Choroid plexus epithelial cell (primary cell): ENCODE measurements around the gene ECE2.

Source experiments
- DNase-seq: peaks from one replicate; pipeline ENCODE4 v3.0.0-alpha.2; 2010; ENCODE audit warnings: low read depth
- H3K4me3 ChIP-seq: 2 replicates; pipeline ENCODE4 v1.5.1; 2011; ENCODE audit warnings: low read depth, mild to moderate bottlenecking, control low read depth, low read length, moderate library complexity
- CTCF ChIP-seq: conservative IDR thresholded peaks from 2 replicates; pipeline ENCODE4 v1.5.1; 2011; ENCODE audit warnings: low read depth, mild to moderate bottlenecking, control low read depth, inconsistent platforms, low read length, moderate library complexity

The ECE2 gene

DNA sequence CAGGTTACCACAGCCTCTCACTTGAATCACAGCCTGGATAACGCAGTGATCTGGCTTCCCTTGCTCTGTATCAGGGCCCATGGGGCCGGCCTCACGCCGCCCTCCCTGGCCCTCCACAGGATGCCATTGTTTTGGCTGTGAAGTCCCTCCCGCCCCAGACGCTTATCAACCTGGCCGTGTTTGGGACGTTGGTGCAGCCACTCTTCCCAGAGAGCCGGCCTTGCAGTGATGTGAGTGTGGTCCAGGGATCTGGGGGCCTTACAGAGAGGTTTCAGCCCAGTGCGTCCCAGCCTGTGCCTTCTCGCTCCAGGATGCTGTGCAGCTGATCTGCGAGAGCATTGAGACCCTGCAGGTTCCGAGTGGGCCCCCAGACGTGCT lies 39.8 kb upstream of the ECE2 start:
- no peak for DNase-seq
- no peak overlapping the region for H3K4me3 ChIP-seq
- TF ChIP-seq CTCF = no peak

DNA sequence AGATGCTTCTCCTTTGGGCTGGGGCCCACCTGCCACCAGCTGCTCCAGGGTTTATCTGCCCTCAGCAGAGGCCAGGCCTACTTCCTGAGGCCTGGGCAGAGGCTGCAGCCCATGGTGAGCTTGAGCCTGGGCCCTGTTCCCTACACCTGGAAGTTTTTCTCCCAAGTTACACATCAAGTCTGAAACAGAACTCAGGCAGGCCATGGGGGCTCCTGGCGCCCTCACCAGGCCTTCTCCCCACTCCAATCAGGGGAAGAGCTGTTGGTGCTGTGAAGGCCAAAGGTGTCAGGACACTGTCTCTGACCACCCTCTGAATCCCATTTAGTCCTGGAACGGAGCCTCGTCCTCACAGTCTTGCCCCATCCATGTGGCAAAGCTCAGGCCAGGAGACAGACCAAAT lies 39.2 kb upstream of the ECE2 start:
- no peak for TF ChIP-seq CTCF
- H3K4me3 ChIP-seq = no peak overlapping the region
- no peak for DNase-seq

DNA sequence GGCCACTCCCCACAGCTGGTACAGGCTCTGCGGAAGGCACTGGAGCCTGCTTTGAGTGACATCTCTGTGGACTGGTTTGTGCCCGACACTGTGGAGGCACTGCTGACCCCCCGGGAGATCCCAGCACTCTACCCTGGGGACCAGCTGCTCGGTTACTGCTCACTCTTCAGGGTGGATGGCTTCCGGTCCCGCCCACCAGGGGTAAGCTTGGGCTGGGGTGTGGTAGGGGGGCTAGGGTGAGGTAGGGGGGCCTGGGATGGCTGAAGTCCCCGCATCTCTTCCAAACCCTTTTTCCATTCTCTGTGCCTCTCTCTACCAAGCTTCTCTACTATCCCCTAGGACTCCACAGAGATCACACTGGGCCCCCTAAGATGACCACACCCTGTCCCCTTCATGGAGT lies 38.6 kb upstream of the ECE2 start:
- no peak for DNase-seq
- no peak for TF ChIP-seq CTCF
- no peak overlapping the region for H3K4me3 ChIP-seq

DNA sequence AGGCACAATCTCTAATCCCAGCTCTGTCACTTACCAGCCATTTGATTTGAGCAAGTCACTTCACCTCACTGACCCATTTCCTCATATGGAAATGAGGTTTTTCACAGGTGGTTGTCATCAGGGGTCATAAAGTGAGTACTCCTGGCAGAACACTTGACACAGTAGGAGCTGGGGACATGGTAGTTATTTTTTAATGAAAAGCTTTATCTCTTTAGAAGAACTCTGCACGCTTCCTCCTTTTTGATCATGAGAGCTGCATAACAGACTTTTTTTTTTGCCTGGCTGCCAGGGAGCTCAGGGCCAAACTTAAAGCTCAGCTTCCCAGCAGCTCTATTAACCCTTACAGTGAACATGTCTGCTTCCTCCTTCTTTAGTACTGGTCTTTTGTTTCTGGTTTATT lies 38.0 kb upstream of the ECE2 start:
- DNase-seq = no peak
- no peak overlapping the region for H3K4me3 ChIP-seq
- no peak for TF ChIP-seq CTCF

- no peak for TF ChIP-seq CTCF
- H3K4me3 ChIP-seq = no peak overlapping the region
- no peak for DNase-seq
These were observed 37.5 kb upstream of the ECE2 start for GRCh38 chr3:184238246-184238818.

DNA sequence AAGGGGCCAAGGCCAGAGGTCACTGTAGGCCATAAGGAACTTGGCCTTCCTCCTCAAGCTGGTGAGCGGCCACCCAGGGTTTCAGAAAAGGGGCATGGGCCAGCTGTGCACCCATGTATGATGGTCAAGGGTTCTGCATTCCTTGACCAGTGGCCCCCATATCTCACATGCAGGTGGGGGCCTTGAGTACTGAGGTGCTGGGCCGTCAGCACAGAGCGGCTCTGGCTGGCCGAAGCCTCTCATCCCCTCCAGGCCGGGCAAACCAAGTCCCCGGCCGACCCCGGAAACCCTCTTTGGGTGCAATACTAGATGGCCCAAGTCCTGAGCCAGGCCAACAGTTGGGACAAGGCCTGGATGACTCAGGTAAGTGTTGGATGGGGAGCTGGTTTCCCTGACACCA lies 36.6 kb upstream of the ECE2 start:
- no peak overlapping the region for H3K4me3 ChIP-seq
- DNase-seq = no peak
- no peak for TF ChIP-seq CTCF

- TF ChIP-seq CTCF = no peak
- no peak overlapping the region for H3K4me3 ChIP-seq
- no peak for DNase-seq
These were observed 36.1 kb upstream of the ECE2 start for GRCh38 chr3:184239708-184240107.
